Erythroblast (primary cell): ENCODE data around the gene TNFRSF19.

Experiments
- GATA1 ChIP-seq: IDR thresholded peaks from 2 replicates; pipeline ENCODE4 v1.6.1; 2011; ENCODE audit warnings: low read depth, mild to moderate bottlenecking, control low read depth, low read length, moderate library complexity
- POLR2A ChIP-seq: IDR thresholded peaks from 2 replicates; pipeline ENCODE4 v1.6.1; 2011; ENCODE audit warnings: mild to moderate bottlenecking, low read length

GRCh38 chr13:23722726-23723453 is 152.7 kb downstream of the TNFRSF19 start:
- TF ChIP-seq POLR2A (no peak), GATA1 (no peak)
